ENCODE results near the gene ZNF407.

DNA sequence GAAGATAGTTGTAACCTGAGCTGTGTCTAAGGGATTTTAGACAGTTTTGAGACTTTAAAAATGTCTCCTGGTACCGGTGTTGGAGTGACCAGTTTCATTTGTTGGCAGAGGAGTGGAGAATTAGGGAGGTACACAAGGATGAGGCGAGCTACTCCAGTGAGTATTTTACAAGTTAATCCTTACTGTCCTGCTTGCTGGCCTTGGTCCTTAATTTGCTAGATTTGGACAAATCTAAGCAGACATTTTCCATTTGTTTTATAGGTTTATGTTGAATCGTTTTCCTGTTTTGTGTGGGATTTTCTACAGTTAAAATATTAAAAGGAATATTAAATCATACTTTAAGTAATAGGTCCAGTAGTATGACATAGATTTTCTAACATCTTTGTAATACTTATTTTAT is 101.8 kb downstream of the ZNF407 start:
- TF ChIP-seq YY1 (IDR thresholded peaks at IDR 0.05; ENCODE audit: insufficient read depth, insufficient read length) = no peak
- no peak for TF ChIP-seq SUZ12 (IDR thresholded peaks at IDR 0.05; ENCODE audit: extremely low read depth, insufficient read depth, insufficient read length)
- TF ChIP-seq ZNF274 (IDR thresholded peaks at IDR 0.05; ENCODE audit: low read depth, low read length) = no peak

Measured in NT2/D1 (cell line).